ENCODE measurements around the gene ZNF133.

DNA sequence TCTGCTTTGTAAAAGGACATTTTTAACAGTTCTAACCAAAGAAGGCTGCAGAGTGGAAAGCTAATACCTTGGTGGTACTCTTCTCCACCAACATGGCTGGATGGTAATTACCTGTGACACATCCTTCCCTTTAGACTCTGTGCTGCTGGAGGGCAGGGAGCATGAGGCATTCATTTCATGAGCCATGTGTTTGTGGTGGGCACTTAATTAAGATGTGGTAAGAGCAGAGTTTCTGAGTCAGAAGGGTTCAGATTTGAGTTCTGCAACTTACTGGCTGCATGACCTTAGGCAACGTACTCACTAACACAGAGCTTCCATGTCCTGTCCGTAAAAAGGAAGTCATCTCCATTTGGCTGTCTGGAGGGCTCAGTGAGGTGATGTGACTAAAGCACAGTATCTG lies 9.1 kb upstream of the ZNF133 start:
- no peak for TF ChIP-seq EZH2 (IDR thresholded peaks at IDR 0.05)
- TF ChIP-seq POLR2AphosphoS5 (IDR thresholded peaks at IDR 0.05; ENCODE audit: borderline replicate concordance, low read depth, low read length) = no peak
